ENCODE data around the gene SSU72.

SSU72 gene

DNA sequence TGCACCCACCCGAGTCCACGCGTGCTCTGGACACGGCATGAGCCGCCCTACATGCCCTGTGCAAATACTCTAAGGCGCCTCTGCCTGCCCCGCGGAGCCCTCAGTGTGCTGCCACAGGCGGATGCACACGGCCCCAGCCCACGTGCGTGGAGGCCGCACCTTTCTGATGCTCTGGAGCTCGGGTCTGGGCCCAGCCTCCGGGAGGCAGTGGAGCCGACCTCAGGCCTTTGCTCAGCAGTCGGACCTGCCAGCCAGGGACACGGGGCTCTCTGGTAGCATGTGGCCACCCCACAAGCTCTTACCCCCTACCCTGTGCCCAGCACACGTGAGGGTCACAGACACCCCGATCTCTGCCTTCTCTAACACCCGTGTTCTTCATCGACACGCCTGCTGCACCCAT, 36.3 kb downstream of the SSU72 start:
- Histone ChIP-seq H3K4me3 (IDR thresholded peaks at IDR 0.05; ENCODE audit: insufficient read depth, low read depth, low read length) (no peak overlapping the region), H3K36me3 (ENCODE audit: insufficient read depth) (no peaks in the 10 kb centered on the region), H3K27me3 (ENCODE audit: insufficient read depth, low read depth) (no peaks in the 10 kb centered on the region), H3K4me1 (ENCODE audit: low read depth, poor library complexity, severe bottlenecking) (no peaks in the 10 kb centered on the region), H4K20me1 (ENCODE audit: insufficient read depth) (no peaks in the 10 kb centered on the region), H3K9ac (no peak overlapping the region), H3K79me2 (ENCODE audit: insufficient read depth, low read depth) (no peaks in the 10 kb centered on the region), H3K27ac (no peak overlapping the region), H2AFZ (ENCODE audit: low read depth) (no peak overlapping the region), H3K4me2 (no peak overlapping the region)
- no peak for TF ChIP-seq CTCF (conservative IDR thresholded peaks at IDR 0.05; ENCODE audit: low read depth, low read length)

DNA sequence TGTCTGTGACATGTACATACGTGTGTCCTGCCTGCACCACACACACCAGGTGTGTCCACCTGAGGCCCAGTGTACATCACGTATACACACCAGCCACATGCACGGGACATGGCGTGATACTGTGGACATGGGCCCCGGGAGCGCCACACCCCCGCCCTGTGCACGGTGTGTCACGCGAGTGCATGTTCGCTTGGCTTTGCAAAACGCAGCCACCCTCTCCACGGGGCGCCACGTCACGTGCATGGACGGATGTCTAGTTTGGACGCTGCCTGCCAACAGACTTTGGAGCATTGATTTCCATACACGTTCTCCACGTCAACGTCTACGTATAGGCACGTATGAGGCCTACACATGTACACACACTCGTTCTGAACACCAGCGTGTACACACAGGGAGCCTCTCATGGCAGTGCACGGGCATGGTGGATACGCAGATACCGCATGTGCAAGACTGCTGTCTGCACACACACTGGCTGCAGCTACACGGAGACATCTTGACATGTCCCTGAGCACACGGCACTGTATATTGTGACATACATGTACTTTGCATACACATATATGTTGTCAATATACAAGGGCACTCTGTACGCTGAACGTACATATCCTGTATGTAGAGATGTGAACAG, 36.9 kb downstream of the SSU72 start:
- no peak overlapping the region for H3K9ac ChIP-seq
- H3K4me1 ChIP-seq (ENCODE audit: low read depth, poor library complexity, severe bottlenecking) = no peaks in the 10 kb centered on the region
- no peak overlapping the region for H3K27ac ChIP-seq
- TF ChIP-seq CTCF (conservative IDR thresholded peaks at IDR 0.05; ENCODE audit: low read depth, low read length) = no peak
- H3K4me3 ChIP-seq (IDR thresholded peaks at IDR 0.05; ENCODE audit: insufficient read depth, low read depth, low read length) = no peak overlapping the region
- no peaks in the 10 kb centered on the region for H3K79me2 ChIP-seq (ENCODE audit: insufficient read depth, low read depth)
- no peaks in the 10 kb centered on the region for H4K20me1 ChIP-seq (ENCODE audit: insufficient read depth)
- no peak overlapping the region for H2AFZ ChIP-seq (ENCODE audit: low read depth)
- H3K4me2 ChIP-seq = no peak overlapping the region
- H3K27me3 ChIP-seq (ENCODE audit: insufficient read depth, low read depth) = no peaks in the 10 kb centered on the region
- no peaks in the 10 kb centered on the region for H3K36me3 ChIP-seq (ENCODE audit: insufficient read depth)

GRCh38 chr1:1536938-1537546, 37.6 kb downstream of the SSU72 start:
- Histone ChIP-seq H3K4me2 (no peak overlapping the region), H3K9ac (no peak overlapping the region), H3K36me3 (ENCODE audit: insufficient read depth) (no peaks in the 10 kb centered on the region), H3K27me3 (ENCODE audit: insufficient read depth, low read depth) (no peaks in the 10 kb centered on the region), H3K4me1 (ENCODE audit: low read depth, poor library complexity, severe bottlenecking) (no peaks in the 10 kb centered on the region), H4K20me1 (ENCODE audit: insufficient read depth) (no peaks in the 10 kb centered on the region), H2AFZ (ENCODE audit: low read depth) (no peak overlapping the region), H3K4me3 (IDR thresholded peaks at IDR 0.05; ENCODE audit: insufficient read depth, low read depth, low read length) (no peak overlapping the region), H3K27ac (no peak overlapping the region), H3K79me2 (ENCODE audit: insufficient read depth, low read depth) (no peaks in the 10 kb centered on the region)
- TF ChIP-seq CTCF (conservative IDR thresholded peaks at IDR 0.05; ENCODE audit: low read depth, low read length) = no peak

GRCh38 chr1:1536019-1536937, 38.4 kb downstream of the SSU72 start:
- Histone ChIP-seq H3K9ac (no peak overlapping the region), H2AFZ (ENCODE audit: low read depth) (no peak overlapping the region), H4K20me1 (ENCODE audit: insufficient read depth) (no peaks in the 10 kb centered on the region)

More at GRCh38 chr1:1536019-1536937, 38.4 kb downstream of the SSU72 start:
- H3K36me3 ChIP-seq (ENCODE audit: insufficient read depth) = no peaks in the 10 kb centered on the region
- no peaks in the 10 kb centered on the region for H3K27me3 ChIP-seq (ENCODE audit: insufficient read depth, low read depth)
- no peak overlapping the region for H3K4me2 ChIP-seq
- H3K4me3 ChIP-seq (IDR thresholded peaks at IDR 0.05; ENCODE audit: insufficient read depth, low read depth, low read length) = no peak overlapping the region
- H3K4me1 ChIP-seq (ENCODE audit: low read depth, poor library complexity, severe bottlenecking) = no peaks in the 10 kb centered on the region
- H3K27ac ChIP-seq = no peak overlapping the region
- no peak for TF ChIP-seq CTCF (conservative IDR thresholded peaks at IDR 0.05; ENCODE audit: low read depth, low read length)
- H3K79me2 ChIP-seq (ENCODE audit: insufficient read depth, low read depth) = no peaks in the 10 kb centered on the region
